SK-N-SH treated with all-trans-retinoic acid at 6 μM for 48 hours (cell line): Measurements from ENCODE around the gene KSR2.

ENCODE experiments used
- RARB ChIP-seq: fragments of 250-450 bp; sonication (Bioruptor Pico); IDR thresholded peaks from 2 replicates; pipeline ENCODE4 v1.8.0; 2021; ENCODE audit warnings: mild to moderate bottlenecking, moderate library complexity
- ZFP30 ChIP-seq: fragments of 450-650 bp; formaldehyde crosslinking; IDR thresholded peaks from 2 replicates; pipeline ENCODE4 v1.5.0; 2022; ENCODE audit warnings: mild to moderate bottlenecking, moderate library complexity
- TF ChIP-seq, protein P1 (sequence below): fragments of 250-450 bp; sonication (Bioruptor Pico); IDR thresholded peaks from 2 replicates; pipeline ENCODE4 v1.8.0; 2020; ENCODE audit warnings: mild to moderate bottlenecking, moderate library complexity, borderline replicate concordance

DNA sequence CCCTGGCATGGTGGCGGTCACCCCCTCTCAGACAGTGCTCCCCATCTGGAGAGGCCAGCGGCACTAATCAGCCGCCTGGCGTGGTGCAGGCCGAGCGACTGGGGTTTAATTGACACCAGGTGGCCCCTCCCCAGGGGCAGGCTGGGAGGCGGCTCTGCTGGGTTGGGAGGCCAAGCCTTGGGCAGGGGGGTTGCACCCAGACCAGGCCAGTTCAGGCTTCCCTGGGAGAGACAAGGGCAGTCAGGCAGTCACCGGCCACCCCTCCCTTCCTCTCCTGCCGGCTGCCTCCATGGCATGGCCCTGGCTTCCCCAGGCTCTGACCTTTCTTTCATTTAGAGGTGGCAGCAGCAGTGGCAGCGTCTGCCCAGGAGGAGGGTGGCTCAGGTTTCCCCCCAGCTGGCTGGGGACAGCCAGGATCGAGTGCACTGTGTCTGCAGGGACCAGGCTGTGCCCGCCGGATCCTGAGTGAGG lies 529.2 kb downstream of the KSR2 start:
- TF ChIP-seq, protein P1, sequence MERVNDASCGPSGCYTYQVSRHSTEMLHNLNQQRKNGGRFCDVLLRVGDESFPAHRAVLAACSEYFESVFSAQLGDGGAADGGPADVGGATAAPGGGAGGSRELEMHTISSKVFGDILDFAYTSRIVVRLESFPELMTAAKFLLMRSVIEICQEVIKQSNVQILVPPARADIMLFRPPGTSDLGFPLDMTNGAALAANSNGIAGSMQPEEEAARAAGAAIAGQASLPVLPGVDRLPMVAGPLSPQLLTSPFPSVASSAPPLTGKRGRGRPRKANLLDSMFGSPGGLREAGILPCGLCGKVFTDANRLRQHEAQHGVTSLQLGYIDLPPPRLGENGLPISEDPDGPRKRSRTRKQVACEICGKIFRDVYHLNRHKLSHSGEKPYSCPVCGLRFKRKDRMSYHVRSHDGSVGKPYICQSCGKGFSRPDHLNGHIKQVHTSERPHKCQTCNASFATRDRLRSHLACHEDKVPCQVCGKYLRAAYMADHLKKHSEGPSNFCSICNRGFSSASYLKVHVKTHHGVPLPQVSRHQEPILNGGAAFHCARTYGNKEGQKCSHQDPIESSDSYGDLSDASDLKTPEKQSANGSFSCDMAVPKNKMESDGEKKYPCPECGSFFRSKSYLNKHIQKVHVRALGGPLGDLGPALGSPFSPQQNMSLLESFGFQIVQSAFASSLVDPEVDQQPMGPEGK (CRISPR knock-in tag), result no peak
- TF ChIP-seq RARB (CRISPR knock-in tag), result no peak
- no peak for TF ChIP-seq ZFP30
